NT2/D1 (cell line): ENCODE measurements around the gene MEN1.

Experiments used
- YY1 ChIP-seq: IDR thresholded peaks from 2 replicates; pipeline ENCODE4 v1.6.1; 2011; ENCODE audit not compliant: insufficient read length, insufficient read depth
- ZNF274 ChIP-seq: IDR thresholded peaks from 2 replicates; pipeline ENCODE4 v1.6.1; 2011; ENCODE audit warnings: mild to moderate bottlenecking, low read depth, low read length

- TF ChIP-seq YY1 (no peak), ZNF274 (no peak)
These were observed 25.4 kb downstream of the MEN1 start for GRCh38 chr11:64784813-64785581.
